Suprapubic skin (tissue), 4 donors: Measurements from ENCODE around the gene CEP131. TPM values are rescaled to one million over a fixed set of nuclear protein-coding genes. Genes with fewer than 3 reads are reported as not detected.

Experiments
- DNase-seq, 2 donors: peaks; one replicate each; pipeline ENCODE4 v3.0.0-alpha.2; 2019; ENCODE audit warnings: low spot score in 2 of 2
- H3K27ac ChIP-seq: fragments of 200-600 bp; sonication (generic); one replicate; pipeline ENCODE4 v1.5.1; 2019
- H3K27me3 ChIP-seq: fragments of 200-600 bp; sonication (generic); one replicate; pipeline ENCODE4 v1.5.1; 2019
- H3K36me3 ChIP-seq: fragments of 200-600 bp; sonication (generic); one replicate; pipeline ENCODE4 v1.5.1; 2019
- H3K4me1 ChIP-seq: fragments of 200-600 bp; sonication (generic); one replicate; pipeline ENCODE4 v1.5.1; 2019
- H3K4me3 ChIP-seq: fragments of 200-600 bp; sonication (generic); one replicate; pipeline ENCODE4 v1.5.1; 2019; ENCODE audit warnings: mild to moderate bottlenecking
- H3K9me3 ChIP-seq: fragments of 200-600 bp; sonication (generic); one replicate; pipeline ENCODE4 v1.5.1; 2019
- CTCF ChIP-seq, 2 donors: fragments of 200-600 bp in 1 of 2; fragments of 450-650 bp in 1 of 2; sonication (generic) in 1 of 2; IDR thresholded peaks; one replicate each; pipeline ENCODE4 v1.5.1; 2016 to 2019; ENCODE audit warnings: antibody characterized with exemption in 2 of 2, mild to moderate bottlenecking in 1 of 2, moderate library complexity in 1 of 2
- EP300 ChIP-seq: sonication (generic); formaldehyde crosslinking; IDR thresholded peaks from one replicate; pipeline ENCODE4 v1.6.1; 2017; ENCODE audit warnings: antibody characterized with exemption
- POLR2A ChIP-seq, 2 donors: fragments of 450-650 bp; IDR thresholded peaks; one replicate each; pipeline ENCODE4 v1.6.1; 2017; ENCODE audit warnings: antibody characterized with exemption in 2 of 2, mild to moderate bottlenecking in 2 of 2, moderate library complexity in 2 of 2
- POLR2AphosphoS5 ChIP-seq, 3 donors: sonication (generic); formaldehyde crosslinking; IDR thresholded peaks; one replicate each; pipeline ENCODE4 v1.6.1; 2017; ENCODE audit warnings: antibody characterized with exemption in 3 of 3
- WGBS: methylation state at CpG from one replicate; pipeline ENCODE4 v1.1.5; 2018; 5-methylcytosine and 5-hydroxymethylcytosine counted together
- total RNA-seq, 4 donors: library from RNA; depleted of rRNA; stranded (reverse); fragments of >200 nt; gene quantifications; one replicate each; pipeline ENCODE4 v1.1.0, GENCODE V29; 2016

CEP131 gene
- total RNA-seq, 4 donors from 2014 or later: 4.2 to 9.5 (median 8.0) TPM

- H3K27ac ChIP-seq: no peak overlapping the region
- 78% methylated on average over 4 of the region's 4 CpGs for WGBS
Measured at GRCh38 chr17:81206166-81206565, 16.6 kb downstream of the CEP131 start.

GRCh38 chr17:81204578-81204977 is 18.2 kb downstream of the CEP131 start:
- H3K4me3 ChIP-seq: no peak overlapping the region
- H3K27me3 ChIP-seq: no peaks in the 10 kb centered on the region
- no peaks in the 10 kb centered on the region for H3K4me1 ChIP-seq
- no peaks in the 10 kb centered on the region for H3K9me3 ChIP-seq
- no peak for DNase-seq
- H3K36me3 ChIP-seq: peaks cover 12% of the 10 kb centered on the region
- TF ChIP-seq CTCF (IDR thresholded peaks at IDR 0.05) (no peak), EP300 (no peak), POLR2AphosphoS5 (IDR thresholded peaks at IDR 0.05) (no peak), POLR2A (IDR thresholded peaks at IDR 0.05) (no peak)
- 38% methylated on average over 3 of the region's 10 CpGs for WGBS
- H3K27ac ChIP-seq: no peak overlapping the region

More at GRCh38 chr17:81206166-81206565, 16.6 kb downstream of the CEP131 start:
- Histone ChIP-seq H3K4me3 (no peak overlapping the region), H3K27me3 (no peaks in the 10 kb centered on the region), H3K36me3 (peaks cover 12% of the 10 kb centered on the region), H3K9me3 (no peaks in the 10 kb centered on the region), H3K4me1 (no peaks in the 10 kb centered on the region)
- TF ChIP-seq CTCF (IDR thresholded peaks at IDR 0.05) (no peak), POLR2AphosphoS5 (IDR thresholded peaks at IDR 0.05) (no peak), EP300 (no peak), POLR2A (IDR thresholded peaks at IDR 0.05) (no peak)
- no peak for DNase-seq

- peaks cover 21% of the 10 kb centered on the region for H3K36me3 ChIP-seq
- no peak for TF ChIP-seq CTCF (IDR thresholded peaks at IDR 0.05)
- no peak for TF ChIP-seq EP300
- no peak for TF ChIP-seq POLR2AphosphoS5 (IDR thresholded peaks at IDR 0.05)
- TF ChIP-seq POLR2A (IDR thresholded peaks at IDR 0.05): no peak
- WGBS: 90% methylated on average over 9 of the region's 20 CpGs
- no peak overlapping the region for H3K27ac ChIP-seq
- H3K4me1 ChIP-seq: no peaks in the 10 kb centered on the region
- H3K27me3 ChIP-seq: no peaks in the 10 kb centered on the region
- no peaks in the 10 kb centered on the region for H3K9me3 ChIP-seq
- H3K4me3 ChIP-seq: no peak overlapping the region
- DNase-seq: no peak
Measured at GRCh38 chr17:81203136-81203535, 19.6 kb downstream of the CEP131 start.

- peaks cover 26% of the 10 kb centered on the region for H3K36me3 ChIP-seq
- 98% methylated on average over 5 of the region's 10 CpGs for WGBS
- no peak for DNase-seq
- no peaks in the 10 kb centered on the region for H3K9me3 ChIP-seq
- H3K27me3 ChIP-seq: no peaks in the 10 kb centered on the region
- H3K4me3 ChIP-seq: no peak overlapping the region
- no peaks in the 10 kb centered on the region for H3K4me1 ChIP-seq
- TF ChIP-seq POLR2A (IDR thresholded peaks at IDR 0.05): no peak
- TF ChIP-seq EP300: no peak
- TF ChIP-seq CTCF (IDR thresholded peaks at IDR 0.05): no peak
- TF ChIP-seq POLR2AphosphoS5 (IDR thresholded peaks at IDR 0.05): no peak
- H3K27ac ChIP-seq: no peak overlapping the region
Measured at GRCh38 chr17:81202318-81202717, 20.4 kb downstream of the CEP131 start.

GRCh38 chr17:81200695-81201580 is 21.8 kb downstream of the CEP131 start:
- H3K4me3 ChIP-seq: no peak overlapping the region
- no peaks in the 10 kb centered on the region for H3K4me1 ChIP-seq
- no peaks in the 10 kb centered on the region for H3K27me3 ChIP-seq
- DNase-seq: no peak
- no peak overlapping the region for H3K27ac ChIP-seq
- no peaks in the 10 kb centered on the region for H3K9me3 ChIP-seq
- peaks cover 23% of the 10 kb centered on the region for H3K36me3 ChIP-seq
- no peak for TF ChIP-seq EP300
- peak; percentile 39 to 71 for TF ChIP-seq CTCF (IDR thresholded peaks at IDR 0.05)
- 82% methylated on average over 26 of the region's 27 CpGs for WGBS
